ENCODE results near the gene CCDC7.

DNA sequence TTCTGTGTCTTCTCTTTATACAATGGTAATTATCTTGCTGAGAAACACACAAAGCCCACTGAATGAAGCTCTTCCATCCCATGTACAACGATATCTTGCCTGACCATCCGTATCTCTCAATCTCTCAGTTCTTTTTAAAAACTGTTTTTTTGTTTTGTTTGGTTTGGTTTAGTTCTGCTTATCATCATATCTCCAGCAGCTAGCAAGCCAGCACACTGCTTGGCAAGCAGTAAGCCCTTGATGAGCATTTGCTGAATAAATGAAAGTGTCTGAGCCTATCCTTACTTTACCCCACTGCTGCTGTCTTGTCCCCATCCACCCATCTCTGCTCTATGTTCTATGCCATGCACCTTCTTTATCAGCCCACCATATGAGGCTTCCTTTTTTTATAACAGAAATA is 477.9 kb downstream of the CCDC7 start:
- TF ChIP-seq, protein P1, sequence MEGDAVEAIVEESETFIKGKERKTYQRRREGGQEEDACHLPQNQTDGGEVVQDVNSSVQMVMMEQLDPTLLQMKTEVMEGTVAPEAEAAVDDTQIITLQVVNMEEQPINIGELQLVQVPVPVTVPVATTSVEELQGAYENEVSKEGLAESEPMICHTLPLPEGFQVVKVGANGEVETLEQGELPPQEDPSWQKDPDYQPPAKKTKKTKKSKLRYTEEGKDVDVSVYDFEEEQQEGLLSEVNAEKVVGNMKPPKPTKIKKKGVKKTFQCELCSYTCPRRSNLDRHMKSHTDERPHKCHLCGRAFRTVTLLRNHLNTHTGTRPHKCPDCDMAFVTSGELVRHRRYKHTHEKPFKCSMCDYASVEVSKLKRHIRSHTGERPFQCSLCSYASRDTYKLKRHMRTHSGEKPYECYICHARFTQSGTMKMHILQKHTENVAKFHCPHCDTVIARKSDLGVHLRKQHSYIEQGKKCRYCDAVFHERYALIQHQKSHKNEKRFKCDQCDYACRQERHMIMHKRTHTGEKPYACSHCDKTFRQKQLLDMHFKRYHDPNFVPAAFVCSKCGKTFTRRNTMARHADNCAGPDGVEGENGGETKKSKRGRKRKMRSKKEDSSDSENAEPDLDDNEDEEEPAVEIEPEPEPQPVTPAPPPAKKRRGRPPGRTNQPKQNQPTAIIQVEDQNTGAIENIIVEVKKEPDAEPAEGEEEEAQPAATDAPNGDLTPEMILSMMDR (conservative IDR thresholded peaks at IDR 0.05; ENCODE audit: low read length): no peak
- TF ChIP-seq EZH2phosphoT487 (IDR thresholded peaks at IDR 0.05; ENCODE audit: borderline replicate concordance): no peak
